Memory B cell (primary cell): ENCODE results near the gene CASTOR2.
"Not testable (repeated sequence)": the region's sequence is repeated elsewhere in the genome, so short reads cannot be mapped to it uniquely, and the experiment has no call there.

Source experiments
- ATAC-seq: fragments of 150-1000 bp; cut with Tn5 transposase; 2 replicates; pipeline ENCODE4 v1.10.0; 2021; ENCODE audit warnings: low read depth, mild to moderate bottlenecking, moderate library complexity
- DNase-seq, 2 donors: peaks; one replicate each; pipeline ENCODE4 v3.0.0; 2022; ENCODE audit warnings: low spot score in 2 of 2
- H3K27ac Mint-ChIP-seq: one replicate; pipeline ENCODE4 v1.8.0; 2022; ENCODE audit warnings: mild to moderate bottlenecking, moderate library complexity, mixed read lengths
- H3K27me3 Mint-ChIP-seq: one replicate; pipeline ENCODE4 v1.8.0; 2022; ENCODE audit warnings: mixed read lengths
- H3K36me3 Mint-ChIP-seq: one replicate; pipeline ENCODE4 v1.8.0; 2022; ENCODE audit warnings: mild to moderate bottlenecking, mixed read lengths
- H3K4me1 Mint-ChIP-seq: one replicate; pipeline ENCODE4 v1.8.0; 2022; ENCODE audit warnings: mixed read lengths
- H3K4me3 Mint-ChIP-seq: one replicate; pipeline ENCODE4 v1.8.0; 2022; ENCODE audit warnings: mild to moderate bottlenecking, moderate library complexity, mixed read lengths
- H3K9me3 Mint-ChIP-seq: one replicate; pipeline ENCODE4 v1.8.0; 2022; ENCODE audit warnings: mixed read lengths

CASTOR2 gene

DNA sequence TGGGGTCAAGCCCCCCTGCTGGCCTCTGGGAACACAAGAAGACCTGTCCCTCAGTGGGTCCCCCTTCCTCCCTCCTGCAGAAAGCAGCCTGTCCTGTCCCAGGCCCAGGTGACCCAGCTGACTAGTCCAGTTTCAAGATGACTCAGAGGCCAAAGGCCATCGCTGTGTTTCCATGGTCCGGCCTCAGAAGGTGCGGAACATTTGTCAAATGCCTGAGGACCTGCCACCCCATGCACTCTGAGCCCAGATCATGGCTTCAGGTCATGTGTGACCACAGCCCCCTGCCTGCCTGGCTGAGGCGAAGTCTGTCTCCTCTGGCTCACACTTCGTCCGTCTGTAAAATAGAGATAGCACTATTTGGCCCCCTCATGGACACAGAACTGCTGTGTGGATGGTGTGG lies 2.4 kb downstream of the CASTOR2 start:
- ATAC-seq, H3K4me3 Mint-ChIP-seq, H3K27ac Mint-ChIP-seq, H3K4me1 Mint-ChIP-seq, H3K9me3 Mint-ChIP-seq, DNase-seq, H3K36me3 Mint-ChIP-seq, H3K27me3 Mint-ChIP-seq: not testable (repeated sequence)

- not testable (repeated sequence) for H3K36me3 Mint-ChIP-seq, H3K27ac Mint-ChIP-seq, H3K4me3 Mint-ChIP-seq, ATAC-seq, H3K4me1 Mint-ChIP-seq, DNase-seq, H3K27me3 Mint-ChIP-seq, H3K9me3 Mint-ChIP-seq
These were observed 6.9 kb downstream of the CASTOR2 start for GRCh38 chr7:74971431-74971830.

DNA sequence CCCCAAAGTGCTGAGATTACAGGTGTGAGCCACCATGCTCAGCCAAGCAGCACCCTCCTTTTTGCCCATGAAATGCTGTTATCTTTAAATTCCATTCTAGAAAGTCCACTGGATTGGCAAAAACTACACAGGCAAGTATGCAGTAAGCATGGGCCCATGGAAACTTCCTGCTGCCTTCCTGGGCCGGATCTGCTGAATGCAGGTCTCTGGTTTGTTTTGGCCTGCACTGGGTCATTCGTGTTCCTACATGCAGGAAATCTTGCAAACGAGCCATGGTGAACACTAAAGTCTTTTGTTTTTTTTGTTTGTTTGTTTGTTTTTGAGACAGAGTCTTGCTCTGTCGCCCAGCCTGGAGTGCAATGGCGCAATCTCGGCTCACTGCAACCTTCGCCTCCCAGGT lies 7.9 kb downstream of the CASTOR2 start:
- not testable (repeated sequence) for H3K36me3 Mint-ChIP-seq, H3K4me3 Mint-ChIP-seq, ATAC-seq, H3K4me1 Mint-ChIP-seq, H3K27ac Mint-ChIP-seq, H3K9me3 Mint-ChIP-seq, H3K27me3 Mint-ChIP-seq, DNase-seq

DNA sequence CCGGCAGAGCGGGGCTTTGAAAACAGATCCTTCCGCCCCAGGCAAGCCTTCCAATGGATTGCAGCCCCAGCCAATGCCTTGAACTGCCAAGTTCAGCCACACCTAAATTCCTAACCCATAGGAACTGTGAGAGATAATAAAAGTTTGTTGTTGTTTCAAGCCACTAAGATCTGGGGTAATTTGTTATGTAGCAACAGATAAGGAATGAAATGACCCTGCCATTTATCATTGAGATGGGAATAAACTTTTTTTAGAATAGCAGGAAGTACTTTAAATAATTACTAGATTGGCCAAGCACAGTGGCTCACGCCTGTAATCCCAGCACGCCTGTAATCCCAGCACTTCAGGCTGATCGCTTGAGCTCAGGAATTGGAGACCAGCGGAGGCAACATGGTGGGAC lies 11.5 kb downstream of the CASTOR2 start:
- H3K27ac Mint-ChIP-seq, H3K27me3 Mint-ChIP-seq, ATAC-seq, DNase-seq, H3K4me1 Mint-ChIP-seq, H3K4me3 Mint-ChIP-seq, H3K36me3 Mint-ChIP-seq, H3K9me3 Mint-ChIP-seq: not testable (repeated sequence)

- H3K4me1 Mint-ChIP-seq, H3K27ac Mint-ChIP-seq, H3K36me3 Mint-ChIP-seq, H3K27me3 Mint-ChIP-seq, H3K9me3 Mint-ChIP-seq, H3K4me3 Mint-ChIP-seq, DNase-seq, ATAC-seq: not testable (repeated sequence)
These were observed 13.0 kb downstream of the CASTOR2 start for GRCh38 chr7:74977523-74977922.

DNA sequence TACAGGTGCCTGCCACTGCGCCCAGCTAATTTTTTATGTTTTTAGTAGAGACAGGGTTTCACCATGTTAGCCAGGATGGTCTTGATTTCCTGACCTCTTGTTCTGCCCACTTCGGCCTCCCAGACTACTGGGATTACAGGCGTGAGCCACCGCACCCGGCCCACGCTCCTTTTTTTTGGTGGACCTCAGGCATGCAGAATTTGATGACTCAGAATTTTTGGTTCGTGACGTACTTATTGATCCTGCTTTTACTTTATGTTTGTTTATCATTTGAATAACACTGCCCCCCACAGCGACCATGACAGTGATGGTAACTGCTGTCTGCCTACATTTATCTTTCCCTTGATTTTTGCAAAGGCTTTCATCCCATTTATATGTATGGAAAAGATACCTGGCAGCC lies 23.9 kb downstream of the CASTOR2 start:
- not testable (repeated sequence) for H3K4me3 Mint-ChIP-seq, ATAC-seq, H3K27ac Mint-ChIP-seq, H3K4me1 Mint-ChIP-seq, DNase-seq, H3K27me3 Mint-ChIP-seq, H3K36me3 Mint-ChIP-seq, H3K9me3 Mint-ChIP-seq

GRCh38 chr7:74993121-74993520 lies 28.6 kb downstream of the CASTOR2 start:
- Mint-ChIP-seq H3K27me3 (peaks cover 3% of the 10 kb centered on the region), H3K9me3 (no peaks in the 10 kb centered on the region), H3K4me1 (no peaks in the 10 kb centered on the region), H3K4me3 (no peak overlapping the region), H3K27ac (no peak overlapping the region), H3K36me3 (peaks cover 3% of the 10 kb centered on the region)
- ATAC-seq (no peak), DNase-seq (no peak)

DNA sequence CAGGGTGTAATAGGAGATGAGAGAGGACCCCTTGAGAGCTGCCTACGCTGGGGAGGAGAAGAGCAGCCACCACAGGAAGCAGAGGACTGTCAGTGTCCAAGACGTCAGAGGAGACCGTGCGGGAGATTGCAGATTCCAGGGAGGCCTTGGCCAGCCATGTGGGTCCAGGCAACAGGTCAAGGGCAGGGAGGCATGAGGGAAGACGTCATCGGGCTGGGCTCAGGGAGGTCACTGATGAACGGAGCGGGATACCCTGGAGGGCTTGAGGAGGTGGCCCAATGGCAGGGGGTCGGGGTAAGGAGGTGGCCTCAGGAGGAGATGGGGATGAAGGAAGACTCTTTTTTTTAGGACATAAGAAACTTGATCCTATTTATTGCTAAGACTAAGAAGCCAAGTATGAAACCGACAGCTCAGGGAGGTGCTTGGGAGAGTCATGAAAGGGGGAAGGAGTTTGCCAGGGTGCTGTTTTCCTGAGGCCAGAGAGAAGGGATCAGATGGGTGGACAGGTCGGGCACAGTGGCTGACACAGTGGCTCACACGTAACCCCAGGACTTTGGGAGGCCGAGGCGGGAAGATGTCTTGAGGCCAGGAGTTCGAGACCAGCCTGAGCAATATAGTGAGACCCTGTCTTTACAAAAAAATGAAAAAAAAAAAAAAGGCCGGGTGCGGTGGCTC lies 30.5 kb downstream of the CASTOR2 start:
- not testable (repeated sequence) for H3K36me3 Mint-ChIP-seq, H3K27me3 Mint-ChIP-seq, H3K9me3 Mint-ChIP-seq, DNase-seq, H3K4me1 Mint-ChIP-seq, ATAC-seq, H3K27ac Mint-ChIP-seq, H3K4me3 Mint-ChIP-seq

DNA sequence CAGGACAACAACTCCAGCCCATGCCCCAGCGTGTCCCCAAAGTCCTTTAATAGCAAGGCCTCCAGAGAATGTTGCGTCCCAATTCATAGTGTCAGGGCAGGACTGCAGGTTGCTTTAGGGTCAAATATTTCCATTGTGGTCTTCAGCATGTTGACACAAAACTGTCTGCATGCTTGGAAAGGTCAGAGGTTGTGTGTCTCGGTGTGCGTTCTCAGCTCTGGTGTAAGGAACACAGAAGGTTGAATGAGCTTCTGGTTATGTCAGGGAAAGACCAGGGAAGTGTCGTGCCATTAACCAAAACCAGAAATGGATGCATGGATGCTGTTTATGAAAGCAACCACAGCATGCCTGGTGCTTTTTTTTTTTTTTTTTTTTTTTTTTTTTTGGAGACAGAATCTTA lies 31.9 kb downstream of the CASTOR2 start:
- not testable (repeated sequence) for H3K4me1 Mint-ChIP-seq, H3K4me3 Mint-ChIP-seq, H3K27ac Mint-ChIP-seq, H3K36me3 Mint-ChIP-seq, DNase-seq, H3K27me3 Mint-ChIP-seq, H3K9me3 Mint-ChIP-seq, ATAC-seq

- H3K27ac Mint-ChIP-seq, H3K4me3 Mint-ChIP-seq, ATAC-seq, H3K9me3 Mint-ChIP-seq, H3K36me3 Mint-ChIP-seq, H3K4me1 Mint-ChIP-seq, H3K27me3 Mint-ChIP-seq, DNase-seq: not testable (repeated sequence)
These were observed 33.3 kb downstream of the CASTOR2 start for GRCh38 chr7:74997811-74998210.

GRCh38 chr7:75001356-75001755 lies 36.9 kb downstream of the CASTOR2 start:
- H3K4me3 Mint-ChIP-seq, H3K36me3 Mint-ChIP-seq, H3K9me3 Mint-ChIP-seq, H3K4me1 Mint-ChIP-seq, DNase-seq, H3K27ac Mint-ChIP-seq, ATAC-seq, H3K27me3 Mint-ChIP-seq: not testable (repeated sequence)

DNA sequence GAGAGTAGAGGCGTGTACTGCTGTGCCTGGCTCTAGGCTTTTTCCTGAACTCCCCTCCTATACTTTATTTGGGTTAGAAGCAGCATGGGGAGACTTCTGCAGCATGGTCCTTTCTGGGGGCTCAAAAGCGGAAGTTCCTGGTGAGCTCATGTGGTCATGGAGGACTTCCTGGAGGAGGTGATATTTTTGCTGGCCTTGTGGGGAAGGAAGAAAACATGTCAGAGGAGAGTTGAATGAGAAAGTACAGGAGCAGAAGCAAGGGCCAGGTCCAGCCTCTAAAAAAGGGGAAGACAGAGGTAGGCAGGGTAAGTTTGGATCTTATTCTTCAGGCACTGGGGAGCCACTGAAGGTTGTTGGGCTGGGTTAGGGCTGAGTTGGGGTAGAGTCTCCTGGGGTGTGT lies 45.5 kb downstream of the CASTOR2 start:
- DNase-seq (no peak), ATAC-seq (no peak)
- H3K36me3 Mint-ChIP-seq = no peaks in the 10 kb centered on the region
- H3K4me1 Mint-ChIP-seq = peaks cover 3% of the 10 kb centered on the region
- H3K9me3 Mint-ChIP-seq = no peaks in the 10 kb centered on the region
- H3K4me3 Mint-ChIP-seq = no peak overlapping the region
- no peak overlapping the region for H3K27ac Mint-ChIP-seq
- H3K27me3 Mint-ChIP-seq = peaks cover 1% of the 10 kb centered on the region

DNA sequence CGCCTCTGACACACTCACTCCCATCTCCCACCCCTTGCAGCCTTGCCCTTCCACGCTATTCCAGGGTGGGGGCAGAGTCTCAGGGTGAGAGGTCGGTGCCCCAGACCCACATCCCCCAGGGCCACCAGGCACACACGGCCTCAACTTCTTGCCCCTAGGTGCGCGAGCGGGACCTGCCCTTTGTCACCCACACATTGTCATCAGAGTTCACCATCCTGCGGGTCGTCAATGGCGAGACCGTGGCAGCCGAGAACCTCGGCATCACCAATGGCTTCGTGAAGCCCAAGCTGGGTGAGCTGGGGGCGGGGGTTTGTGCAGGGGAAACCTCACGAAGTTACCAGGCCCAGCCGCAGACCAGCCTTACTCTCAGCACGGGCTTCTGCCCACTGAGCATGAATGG lies 53.3 kb downstream of the CASTOR2 start:
- DNase-seq (no peak), ATAC-seq (no peak)
- H3K27me3 Mint-ChIP-seq = no peaks in the 10 kb centered on the region
- H3K36me3 Mint-ChIP-seq = no peaks in the 10 kb centered on the region
- H3K27ac Mint-ChIP-seq = no peak overlapping the region
- H3K9me3 Mint-ChIP-seq = no peaks in the 10 kb centered on the region
- no peak overlapping the region for H3K4me3 Mint-ChIP-seq
- H3K4me1 Mint-ChIP-seq = no peaks in the 10 kb centered on the region

GRCh38 chr7:75018570-75019364 lies 54.3 kb downstream of the CASTOR2 start:
- Mint-ChIP-seq H3K27me3 (no peaks in the 10 kb centered on the region), H3K4me3 (no peak overlapping the region), H3K36me3 (no peaks in the 10 kb centered on the region), H3K27ac (no peak overlapping the region), H3K9me3 (no peaks in the 10 kb centered on the region), H3K4me1 (no peaks in the 10 kb centered on the region)
- DNase-seq = no peak
- no peak for ATAC-seq

GRCh38 chr7:75019800-75020199 lies 55.3 kb downstream of the CASTOR2 start:
- Mint-ChIP-seq H3K9me3 (no peaks in the 10 kb centered on the region), H3K27me3 (no peaks in the 10 kb centered on the region), H3K36me3 (no peaks in the 10 kb centered on the region), H3K27ac (no peak overlapping the region), H3K4me3 (no peak overlapping the region), H3K4me1 (no peaks in the 10 kb centered on the region)
- no peak for ATAC-seq
- DNase-seq = no peak
